Measurements from ENCODE around the gene CEP295NL.
"Not testable (repeated sequence)": the region's sequence is repeated elsewhere in the genome, so short reads cannot be mapped to it uniquely, and the experiment has no call there.

The CEP295NL gene, protein sequence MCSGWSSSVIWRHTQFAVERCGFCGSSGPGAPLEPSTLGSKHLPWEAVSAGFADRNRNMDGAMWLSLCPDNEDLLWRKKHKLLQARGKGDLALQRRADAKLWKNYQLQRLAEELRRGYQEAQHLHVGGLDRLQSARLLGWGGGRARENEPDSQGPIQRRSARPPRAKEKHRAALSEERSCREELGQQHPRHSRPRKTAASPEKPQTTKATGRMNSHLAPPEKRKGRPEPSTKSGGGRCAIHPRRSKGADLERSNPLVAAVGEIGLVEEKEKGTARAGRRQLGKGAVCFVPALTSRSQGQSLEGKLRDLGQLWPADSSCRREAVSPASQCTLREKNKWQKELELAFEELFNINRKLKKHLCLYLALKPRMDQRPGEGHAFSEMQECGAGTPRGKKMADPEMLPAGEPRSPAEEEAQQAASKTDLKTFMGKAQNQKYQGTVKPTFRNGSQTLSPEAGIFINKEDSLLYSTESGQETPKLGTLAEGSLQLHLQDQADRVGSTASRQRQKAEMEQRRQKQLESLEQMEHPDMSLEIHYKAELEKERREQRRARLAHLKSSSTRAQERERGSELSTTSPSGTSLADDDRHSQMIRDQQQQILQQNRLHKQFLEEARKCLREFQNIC

DNA sequence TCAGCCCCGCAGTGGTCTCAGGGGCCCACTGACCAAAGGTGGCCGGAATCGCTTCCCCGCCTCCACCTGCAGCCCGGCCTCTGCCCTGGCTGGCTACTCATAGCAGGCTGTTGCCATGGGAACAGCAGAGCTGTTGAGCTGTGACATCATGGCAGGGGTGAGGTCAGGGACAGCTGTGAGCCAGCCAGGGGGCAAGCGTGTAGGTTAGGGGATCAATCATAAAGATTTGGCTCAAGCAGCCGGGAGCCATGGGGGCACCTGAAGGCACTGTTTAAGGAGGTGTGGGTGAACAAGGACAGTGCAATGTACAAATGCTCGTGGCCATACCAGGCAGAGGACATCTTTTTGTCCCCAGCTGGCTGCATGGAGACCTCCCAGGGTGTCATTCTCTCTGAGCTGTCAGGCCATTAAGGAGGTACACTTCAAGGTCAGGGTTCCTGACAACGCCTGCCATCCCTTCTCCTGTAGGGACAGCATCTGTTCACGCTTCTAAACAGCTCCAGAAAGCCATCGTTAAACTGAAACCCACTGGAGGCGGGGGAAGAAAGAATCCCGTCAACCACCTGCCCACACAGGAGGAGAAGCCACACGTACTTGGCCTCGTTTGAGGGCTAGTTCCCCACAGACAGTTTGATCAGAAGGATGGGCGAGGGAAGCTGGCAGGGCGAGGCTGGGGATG, at the start of gene CEP295NL:
Gene CEP295NL (minus strand): TSS at position 101 of the 679 bp plus-strand sequence. CDS start 1,373 bp downstream, outside the sequence.
- DNase-seq = no peak

GRCh38 chr17:78952706-78953105, 49.7 kb upstream of the CEP295NL start:
- DNase-seq = no peak

- DNase-seq = no peak
These were observed 49.1 kb upstream of the CEP295NL start for GRCh38 chr17:78951967-78952551.

DNA sequence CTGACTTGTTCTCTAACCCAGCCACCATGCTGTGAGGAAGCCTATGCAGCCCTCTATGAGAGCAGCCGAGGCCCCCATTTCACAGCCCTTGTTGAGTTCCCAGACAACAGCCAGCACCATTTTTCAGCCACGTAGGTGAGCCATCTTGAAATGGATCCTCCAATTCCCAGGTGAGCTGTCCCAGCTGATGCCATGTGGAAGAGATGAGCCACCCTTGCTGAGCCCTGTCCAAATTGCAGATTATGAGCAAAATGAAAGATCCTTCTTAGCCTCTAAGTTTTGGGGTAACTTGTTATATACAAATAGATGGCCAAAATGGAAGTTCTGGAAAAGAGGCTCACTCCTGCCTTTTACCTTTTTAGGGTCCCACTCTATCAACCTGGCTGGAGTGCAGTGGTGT, 47.9 kb upstream of the CEP295NL start:
- no peak for DNase-seq

DNA sequence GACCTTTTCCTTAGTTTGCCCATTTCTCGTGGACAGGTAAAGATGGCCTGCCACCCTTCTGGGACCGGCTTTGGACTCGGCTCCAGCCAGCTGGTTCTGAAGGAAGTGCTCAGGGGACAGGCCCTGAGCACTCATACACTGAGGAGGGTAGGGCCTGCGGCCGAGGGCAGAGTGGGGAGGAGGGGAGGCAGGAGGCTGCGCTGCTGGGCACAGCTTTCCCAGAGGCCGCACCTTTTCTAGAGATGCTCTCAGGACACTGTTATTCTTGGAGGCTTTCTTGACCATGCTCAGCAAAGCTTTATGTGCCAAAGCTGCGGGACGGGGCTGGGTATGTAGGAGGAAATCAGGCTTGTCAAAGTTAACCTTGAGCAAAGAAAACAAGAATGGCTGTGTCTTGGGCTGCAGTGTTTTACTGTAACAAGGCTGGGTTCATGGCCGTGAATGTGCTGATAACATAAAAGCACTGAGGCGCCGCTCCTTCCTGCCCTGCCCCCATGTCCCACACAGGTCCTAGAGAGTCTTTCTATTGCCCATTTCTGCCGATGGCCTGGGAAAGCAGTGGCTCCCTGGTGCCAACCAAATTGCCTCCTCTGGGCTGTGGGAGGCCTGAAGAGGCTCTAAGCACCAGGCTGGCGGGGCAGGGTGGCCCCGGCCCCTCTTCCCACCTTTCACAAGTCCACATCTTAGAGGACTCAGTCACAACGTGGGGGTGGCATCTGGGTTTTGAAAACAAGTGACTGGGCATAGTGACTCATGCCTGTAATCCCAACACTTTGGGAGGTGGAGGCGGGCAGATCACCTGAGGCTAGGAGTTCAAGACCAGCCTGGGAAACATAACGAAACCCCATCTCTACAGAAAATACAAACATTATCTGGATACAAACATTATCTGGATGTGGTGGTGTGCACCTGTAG, 44.5 kb upstream of the CEP295NL start:
- DNase-seq = no peak

DNA sequence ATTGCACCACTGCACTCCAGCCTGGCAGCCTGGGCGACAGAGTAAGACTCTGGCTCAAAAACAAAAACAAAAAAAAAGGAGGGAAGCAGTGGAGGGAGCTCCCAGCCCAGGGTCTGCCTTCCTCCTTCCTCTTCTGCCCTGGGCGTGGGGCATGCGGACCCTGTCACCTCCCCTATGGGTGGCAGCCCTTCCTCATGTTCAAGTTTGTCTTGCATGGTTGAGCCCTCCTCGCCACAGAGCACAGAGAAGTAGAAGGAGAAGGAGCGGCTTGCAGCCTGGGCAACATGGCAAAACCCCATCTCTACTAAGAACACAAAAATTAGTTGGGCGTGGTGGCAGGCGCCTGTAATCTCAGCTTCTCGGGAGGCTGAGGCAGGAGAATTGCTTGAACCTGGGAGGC, 43.6 kb upstream of the CEP295NL start:
- DNase-seq = no peak

- DNase-seq = no peak
These were observed 43.1 kb upstream of the CEP295NL start for GRCh38 chr17:78946131-78946530.

- DNase-seq = not testable (repeated sequence)
These were observed 42.5 kb upstream of the CEP295NL start for GRCh38 chr17:78945455-78945854.

DNA sequence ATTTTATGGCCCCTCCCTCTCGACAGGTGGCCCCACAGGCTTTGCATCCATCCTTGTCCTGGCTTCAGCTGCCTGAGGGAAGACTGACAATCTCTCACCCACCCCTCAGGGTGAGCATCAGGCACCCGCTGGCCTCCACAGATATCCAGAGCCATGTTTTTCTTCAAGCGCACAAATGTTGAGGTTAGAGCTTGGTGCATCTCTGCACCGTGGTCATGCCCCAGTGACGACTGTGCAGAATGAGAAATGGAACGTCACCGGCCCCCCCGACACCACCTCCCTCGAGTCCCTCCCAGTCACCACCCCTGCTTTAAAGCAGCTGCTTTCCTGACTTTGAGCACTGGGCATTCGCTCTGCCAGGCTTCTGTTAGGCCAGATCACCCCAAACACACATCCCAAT, 42.0 kb upstream of the CEP295NL start:
- no peak for DNase-seq

GRCh38 chr17:78944026-78944425, 41.0 kb upstream of the CEP295NL start:
- DNase-seq = no peak

GRCh38 chr17:78940708-78941107, 37.7 kb upstream of the CEP295NL start:
- DNase-seq = no peak

DNA sequence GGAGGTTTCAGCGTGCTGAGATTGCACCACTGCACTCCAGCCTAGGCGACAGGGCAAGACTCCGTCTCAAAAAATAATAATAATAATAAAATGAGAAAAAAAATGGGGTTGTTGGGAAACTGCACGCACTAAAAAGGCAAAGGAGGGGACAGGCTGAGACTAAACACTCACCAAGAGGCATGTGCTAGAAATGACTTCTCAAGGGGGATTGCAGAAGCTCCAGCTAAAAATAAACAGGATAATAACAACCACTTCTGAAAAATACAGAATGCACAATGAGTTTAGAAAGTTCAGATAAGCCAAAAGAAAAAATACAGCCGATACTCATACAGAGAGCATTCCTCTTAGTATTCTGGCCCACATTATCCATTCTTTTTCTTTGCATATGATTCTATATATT, 37.3 kb upstream of the CEP295NL start:
- no peak for DNase-seq

DNA sequence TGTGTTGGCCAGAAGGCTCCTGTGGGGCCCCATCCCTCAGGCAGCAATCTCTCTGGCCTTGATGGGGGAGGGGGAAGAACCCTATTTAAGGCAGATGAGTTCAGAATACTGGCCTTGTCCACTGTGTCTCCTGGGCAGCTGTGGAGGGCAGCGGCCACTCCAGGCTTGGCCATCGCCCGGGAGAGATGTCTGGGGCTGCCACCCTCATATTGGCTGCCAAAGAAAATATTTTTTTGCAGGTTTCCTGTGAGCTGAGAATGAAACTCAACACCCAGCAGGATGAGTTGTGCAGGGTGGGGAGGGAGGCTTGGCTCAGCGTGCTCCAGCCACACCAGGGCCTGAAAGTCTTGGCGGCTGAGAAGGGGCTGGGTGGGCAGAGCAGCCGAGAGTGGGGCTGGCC, 36.6 kb upstream of the CEP295NL start:
- DNase-seq = no peak

DNA sequence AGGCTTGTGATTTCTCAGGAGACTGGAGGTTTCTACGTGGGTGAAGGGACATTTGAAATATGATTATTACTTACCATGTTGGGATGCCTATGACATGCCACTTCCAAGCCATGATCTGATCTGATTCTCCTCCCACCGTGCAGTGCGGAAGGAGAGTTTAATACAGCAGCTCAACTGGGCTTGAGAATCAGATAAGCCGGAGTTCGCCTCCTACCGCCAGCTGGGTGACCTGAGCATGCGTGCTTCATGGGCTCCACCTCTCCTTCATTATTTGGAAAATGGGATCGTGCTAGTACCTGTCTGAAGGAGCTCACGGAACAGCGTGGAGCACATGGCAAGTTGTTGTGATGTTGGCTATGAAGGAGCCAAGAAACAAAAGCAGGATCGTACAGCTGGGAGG, 34.6 kb upstream of the CEP295NL start:
- no peak for DNase-seq

GRCh38 chr17:78935419-78936323, 32.7 kb upstream of the CEP295NL start:
- no peak for DNase-seq

DNA sequence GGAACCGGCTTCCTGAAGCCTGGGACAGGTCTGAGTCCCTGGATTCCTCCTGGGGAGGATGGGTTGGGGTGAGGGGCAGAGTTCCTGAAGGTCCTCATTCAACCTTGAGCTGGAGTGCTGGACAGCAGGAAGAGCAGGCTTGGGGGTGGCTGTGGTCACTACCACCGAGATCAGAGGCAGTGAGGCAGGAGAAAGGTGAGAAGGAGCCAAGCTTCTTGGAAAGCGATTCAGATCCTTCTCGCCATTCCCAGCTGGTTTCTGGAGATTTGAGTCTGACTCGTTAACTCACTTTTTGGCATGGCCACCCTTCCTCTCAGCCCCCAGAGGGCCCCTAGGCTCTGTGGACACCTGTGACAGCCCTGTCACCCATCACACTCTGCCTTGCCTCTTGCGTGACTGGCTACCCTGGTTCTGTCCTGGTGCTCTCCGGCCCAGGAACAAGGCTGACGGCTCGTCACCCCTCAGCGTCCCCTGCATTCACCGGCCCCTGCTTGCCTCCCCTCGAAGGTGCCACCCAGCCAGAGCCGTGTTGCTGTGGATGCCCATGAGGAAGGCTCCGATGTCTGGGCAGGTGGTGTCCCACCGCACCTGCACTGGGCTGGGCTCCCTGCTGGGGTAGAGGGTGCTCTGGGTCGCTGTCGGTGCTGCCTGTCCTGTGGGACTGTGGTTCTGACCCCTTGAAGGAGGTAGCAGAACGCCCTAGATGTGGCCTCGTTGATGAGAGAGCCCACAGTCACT, 31.8 kb upstream of the CEP295NL start:
- DNase-seq = no peak

DNA sequence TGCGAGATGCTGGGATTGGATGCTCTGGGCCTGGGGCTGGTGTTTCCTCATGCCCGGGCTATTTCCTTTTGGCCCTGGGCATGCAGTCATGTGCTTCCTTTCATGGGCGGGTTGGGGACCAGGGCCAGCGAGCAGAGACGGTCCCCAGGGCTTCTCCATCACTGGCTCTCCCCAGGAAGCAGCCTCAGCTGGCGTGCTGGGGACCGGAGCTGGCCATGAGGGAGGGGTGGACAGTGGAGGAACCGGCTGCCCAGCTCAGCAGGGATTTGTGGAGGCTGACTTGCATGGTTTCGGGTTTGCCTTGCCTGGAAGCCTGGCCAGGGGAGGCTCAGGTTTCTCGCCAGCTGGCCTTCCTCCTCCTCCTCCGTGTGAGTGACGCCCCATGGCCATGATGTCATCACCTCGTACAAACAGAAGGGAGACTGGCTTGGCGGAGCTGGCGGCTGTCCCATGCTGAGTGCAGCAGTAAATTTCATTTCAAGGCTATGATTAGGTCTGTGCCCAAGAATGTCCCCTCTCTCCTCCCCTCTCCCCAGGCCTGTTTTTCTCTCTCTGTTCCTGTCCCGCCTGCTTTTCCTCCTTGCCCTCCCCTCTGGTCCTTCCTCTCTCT, 31.1 kb upstream of the CEP295NL start:
- peak; percentile 53 to 74 for DNase-seq

DNA sequence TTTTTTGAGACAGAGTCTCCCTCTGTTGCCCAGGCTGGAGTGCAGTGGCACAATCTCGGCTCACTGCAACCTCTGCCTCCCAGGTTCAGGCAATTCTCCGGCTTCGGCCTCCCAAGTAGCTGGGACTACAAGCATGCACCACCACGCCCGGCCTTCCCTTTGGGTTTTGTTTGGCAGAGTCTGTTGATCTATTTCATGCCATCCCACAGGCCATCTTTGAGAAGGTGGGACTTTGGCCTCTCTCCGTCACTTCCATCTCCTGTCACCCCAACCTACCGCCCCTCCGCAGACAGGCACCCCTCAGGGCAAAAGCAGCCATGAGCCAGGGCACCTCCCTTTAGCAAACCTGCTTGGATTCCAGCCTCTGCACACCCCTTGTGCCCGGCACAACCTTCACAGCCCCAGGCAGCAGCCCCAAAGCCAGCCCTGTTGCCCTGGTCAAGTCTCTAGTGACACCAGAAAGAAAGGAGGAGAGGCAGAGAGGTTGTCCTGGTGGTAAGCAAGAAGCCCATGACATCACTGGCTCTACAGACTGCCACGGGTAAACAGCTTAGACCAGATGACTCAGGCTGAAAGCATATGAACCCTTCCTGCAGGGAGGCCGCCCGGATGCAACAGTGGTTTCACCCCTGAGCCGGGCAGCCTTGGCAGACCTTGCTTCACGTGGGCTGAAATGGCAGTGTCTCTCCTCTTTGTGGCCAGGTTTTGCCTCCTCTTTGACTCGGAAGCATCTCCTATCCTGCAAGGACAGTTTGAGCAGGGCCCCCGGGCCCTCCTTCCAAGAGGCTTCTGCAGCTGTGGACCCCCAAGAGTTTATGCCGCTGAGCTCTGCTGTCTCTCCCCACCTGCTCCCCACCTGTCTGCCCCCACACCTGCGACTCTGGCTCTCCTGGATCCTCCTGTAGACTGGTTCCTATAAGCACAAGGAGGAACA, 30.3 kb upstream of the CEP295NL start:
- DNase-seq = no peak
